ENCODE results near the gene ARMC10. TPM values are rescaled to one million over a fixed set of nuclear protein-coding genes. Genes with fewer than 3 reads are reported as not detected.
"Not testable (repeated sequence)": the region's sequence is repeated elsewhere in the genome, so short reads cannot be mapped to it uniquely, and the experiment has no call there.

The ARMC10 gene
- total RNA-seq: 10 to 100 TPM; 28.3 to 32.9 TPM

- DNase-seq: peak; percentile 88
- POLR2A ChIA-PET: interaction anchor here (1.5 kb wide), 1 partner anchor 326 kb away, joined by 7 read pairs; the partner anchor contains the start of gene FAM185A
- no peaks in the 10 kb centered on the region for H3K9me3 Mint-ChIP-seq
- H3K4me3 Mint-ChIP-seq: peak within 1 kb of the TSS; percentile 98
- CTCF ChIA-PET: interaction anchor here (0.6 to 2.6 kb wide), 9 partner anchors 8 to 74 kb away, joined by 3 to 13 read pairs (median 3); partner anchors contain the start of gene NAPEPLD
- H3K27me3 Mint-ChIP-seq: no peaks in the 10 kb centered on the region
- H3K27ac Mint-ChIP-seq: peak within 1 kb of the TSS; percentile 97
- H3K36me3 Mint-ChIP-seq (ENCODE audit: low read depth): peaks cover 8% of the 10 kb centered on the region
- peaks cover 31% of the 10 kb centered on the region for H3K4me1 Mint-ChIP-seq
Observed at GRCh38 chr7:103074519-103075336, at the start of gene ARMC10, which contains the start of gene FBXL13. TSS of gene ARMC10 (plus strand) at chr7:103075140. CDS start at chr7:103075273, 133 bp downstream. TSS of gene FBXL13 (minus strand) at chr7:103074796.

- H3K27ac Mint-ChIP-seq: no peak overlapping the region
- DNase-seq: no peak
- no peaks in the 10 kb centered on the region for H3K36me3 Mint-ChIP-seq (ENCODE audit: low read depth)
- CTCF ChIA-PET: no interaction called here
- no peaks in the 10 kb centered on the region for H3K4me1 Mint-ChIP-seq
- no peak overlapping the region for H3K4me3 Mint-ChIP-seq
- no peaks in the 10 kb centered on the region for H3K27me3 Mint-ChIP-seq
- POLR2A ChIA-PET: no interaction called here
- H3K9me3 Mint-ChIP-seq: peaks cover 10% of the 10 kb centered on the region
Observed at GRCh38 chr7:103025341-103025740, 49.6 kb upstream of the ARMC10 start.

- DNase-seq: no peak
- Mint-ChIP-seq H3K36me3 (ENCODE audit: low read depth) (no peaks in the 10 kb centered on the region), H3K4me3 (no peak overlapping the region), H3K4me1 (no peaks in the 10 kb centered on the region), H3K9me3 (no peaks in the 10 kb centered on the region), H3K27ac (no peak overlapping the region), H3K27me3 (no peaks in the 10 kb centered on the region)
- ChIA-PET POLR2A (no interaction called here), CTCF (no interaction called here)
Observed at GRCh38 chr7:103031024-103031423, 43.9 kb upstream of the ARMC10 start.

- DNase-seq: no peak
- Mint-ChIP-seq H3K9me3 (no peaks in the 10 kb centered on the region), H3K4me1 (no peaks in the 10 kb centered on the region), H3K4me3 (no peak overlapping the region), H3K27ac (no peak overlapping the region), H3K27me3 (no peaks in the 10 kb centered on the region), H3K36me3 (ENCODE audit: low read depth) (no peaks in the 10 kb centered on the region)
- ChIA-PET CTCF (no interaction called here), POLR2A (no interaction called here)
Observed at GRCh38 chr7:103031781-103032180, 43.2 kb upstream of the ARMC10 start.

GRCh38 chr7:103034318-103034717, 40.6 kb upstream of the ARMC10 start:
- H3K9me3 Mint-ChIP-seq; CTCF ChIA-PET; POLR2A ChIA-PET; H3K4me1 Mint-ChIP-seq; H3K4me3 Mint-ChIP-seq; H3K27me3 Mint-ChIP-seq; H3K27ac Mint-ChIP-seq; H3K36me3 Mint-ChIP-seq (ENCODE audit: low read depth); DNase-seq: not testable (repeated sequence)

GRCh38 chr7:103037476-103037822, 37.5 kb upstream of the ARMC10 start:
- ChIA-PET POLR2A (no interaction called here), CTCF (no interaction called here)
- Mint-ChIP-seq H3K4me1 (peaks cover 2% of the 10 kb centered on the region), H3K4me3 (no peak overlapping the region), H3K9me3 (peaks cover 4% of the 10 kb centered on the region), H3K36me3 (ENCODE audit: low read depth) (no peaks in the 10 kb centered on the region), H3K27ac (no peak overlapping the region), H3K27me3 (peaks cover 7% of the 10 kb centered on the region)
- no peak for DNase-seq

- H3K27ac Mint-ChIP-seq; H3K36me3 Mint-ChIP-seq (ENCODE audit: low read depth); H3K4me1 Mint-ChIP-seq; CTCF ChIA-PET; H3K4me3 Mint-ChIP-seq: not testable (repeated sequence)
- Mint-ChIP-seq H3K9me3 (peaks cover 11% of the 10 kb centered on the region), H3K27me3 (peaks cover 11% of the 10 kb centered on the region)
- POLR2A ChIA-PET: interaction anchor here (0.6 kb wide), 1 partner anchor 914 kb away, joined by 3 read pairs; no protein-coding TSS in a partner anchor
- peak; percentile 8 for DNase-seq
Observed at GRCh38 chr7:103037823-103038739, 36.9 kb upstream of the ARMC10 start.

- H3K36me3 Mint-ChIP-seq (ENCODE audit: low read depth); H3K4me1 Mint-ChIP-seq; CTCF ChIA-PET; DNase-seq; H3K27ac Mint-ChIP-seq; H3K4me3 Mint-ChIP-seq; POLR2A ChIA-PET: not testable (repeated sequence)
- Mint-ChIP-seq H3K27me3 (peaks cover 12% of the 10 kb centered on the region), H3K9me3 (peaks cover 13% of the 10 kb centered on the region)
Observed at GRCh38 chr7:103041815-103042214, 33.1 kb upstream of the ARMC10 start.

- ChIA-PET POLR2A (no interaction called here), CTCF (no interaction called here)
Observed at GRCh38 chr7:103048833-103049232, 26.1 kb upstream of the ARMC10 start.

GRCh38 chr7:103051519-103051918, 23.4 kb upstream of the ARMC10 start:
- Mint-ChIP-seq H3K27ac (no peak overlapping the region), H3K36me3 (ENCODE audit: low read depth) (peaks cover 3% of the 10 kb centered on the region), H3K27me3 (no peaks in the 10 kb centered on the region), H3K9me3 (peaks cover 14% of the 10 kb centered on the region), H3K4me3 (no peak overlapping the region), H3K4me1 (no peaks in the 10 kb centered on the region)
- DNase-seq: no peak
- ChIA-PET POLR2A (no interaction called here), CTCF (no interaction called here)

More at GRCh38 chr7:103048833-103049232, 26.1 kb upstream of the ARMC10 start:
- H3K27me3 Mint-ChIP-seq: no peaks in the 10 kb centered on the region
- DNase-seq: no peak
- peaks cover 3% of the 10 kb centered on the region for H3K36me3 Mint-ChIP-seq (ENCODE audit: low read depth)
- H3K4me3 Mint-ChIP-seq: no peak overlapping the region
- H3K9me3 Mint-ChIP-seq: peaks cover 14% of the 10 kb centered on the region
- H3K4me1 Mint-ChIP-seq: no peaks in the 10 kb centered on the region
- H3K27ac Mint-ChIP-seq: no peak overlapping the region

- H3K4me1 Mint-ChIP-seq; H3K27ac Mint-ChIP-seq; H3K27me3 Mint-ChIP-seq; H3K4me3 Mint-ChIP-seq; H3K36me3 Mint-ChIP-seq (ENCODE audit: low read depth); CTCF ChIA-PET; H3K9me3 Mint-ChIP-seq; POLR2A ChIA-PET; DNase-seq: not testable (repeated sequence)
Observed at GRCh38 chr7:103056006-103056405, 18.9 kb upstream of the ARMC10 start.

GRCh38 chr7:103058122-103058521, 16.8 kb upstream of the ARMC10 start:
- no peaks in the 10 kb centered on the region for H3K36me3 Mint-ChIP-seq (ENCODE audit: low read depth)
- H3K27me3 Mint-ChIP-seq: no peaks in the 10 kb centered on the region
- H3K9me3 Mint-ChIP-seq: no peaks in the 10 kb centered on the region
- no peak for DNase-seq
- H3K27ac Mint-ChIP-seq: no peak overlapping the region
- H3K4me1 Mint-ChIP-seq: no peaks in the 10 kb centered on the region
- no peak overlapping the region for H3K4me3 Mint-ChIP-seq
- ChIA-PET CTCF (no interaction called here), POLR2A (no interaction called here)

GRCh38 chr7:103059471-103059870, 15.5 kb upstream of the ARMC10 start:
- POLR2A ChIA-PET: no interaction called here
- Mint-ChIP-seq H3K27ac (no peak overlapping the region), H3K4me1 (no peaks in the 10 kb centered on the region), H3K36me3 (ENCODE audit: low read depth) (no peaks in the 10 kb centered on the region), H3K9me3 (no peaks in the 10 kb centered on the region), H3K27me3 (no peaks in the 10 kb centered on the region), H3K4me3 (no peak overlapping the region)
- CTCF ChIA-PET: interaction anchor here (1.0 kb wide), 1 partner anchor 16 kb away, joined by 3 read pairs; the partner anchor contains the start of gene ARMC10
- DNase-seq: no peak

All from activated CD4-positive, alpha-beta T cell treated with anti-CD3 and anti-CD28 coated beads, Interleukin-2, amount 10 ng/mL, durations not matched to agents 7 days and 5 days (primary cell).